HepG2 (cell line): ENCODE results near the gene NSUN5. TPM values are rescaled to one million over a fixed set of nuclear protein-coding genes. Genes with fewer than 3 reads are reported as not detected.

Experiments used
- ATAC-seq: fragments of 200-7000 bp; cut with Tn5 transposase; 3 replicates; pipeline ENCODE4 v1.9.1; 2020; ENCODE audit warnings: mild to moderate bottlenecking, moderate library complexity
- BruUV-seq: library from RNA; stranded (reverse); fragments of 400-500 nt; replicated peaks from 2 replicates; lab custom pipeline; 2021; lab: Mats Ljungman, UMichigan
- CTCF ChIA-PET: fragments of 300-600 bp; formaldehyde crosslinking; extraction: SDS; loops from one replicate; lab custom pipeline; 2021; ENCODE audit warnings: low total read pairs, inconsistent platforms, low intra/inter-chr PET ratio; lab: Yijun Ruan, JAX
- POLR2A ChIA-PET: fragments of 350-600 bp; sonication (Branson Sonifier 250); formaldehyde crosslinking; loops from one replicate; lab custom pipeline; 2020; ENCODE audit warnings: antibody characterized with exemption, inconsistent platforms; lab: Yijun Ruan, JAX
- DNase-seq: peaks from one replicate; pipeline ENCODE4 v3.0.0-alpha.2; 2015; ENCODE audit warnings: low spot score
- FAIRE-seq: peaks from 3 replicates; lab custom pipeline; 2011; peaks lifted over from hg19 to GRCh38; lab: Jason Lieb, UNC
- H2AFZ ChIP-seq: one replicate; pipeline ENCODE4 v1.6.1; 2011; ENCODE audit warnings: low read length, inconsistent platforms
- H3K27ac ChIP-seq: fragments of 300-600 bp; 3 replicates; pipeline ENCODE4 v1.8.0; 2011; ENCODE audit warnings: mixed run types, mild to moderate bottlenecking, mixed read lengths, low read length, inconsistent platforms; ENCODE audit not compliant: insufficient read depth; ENCODE audit errors: extremely low read length
- H3K27me3 ChIP-seq, 2 experiments: fragments of 200-600 bp in 1 of 2; 2 replicates in 1 of 2; 3 replicates in 1 of 2; pipeline versions ENCODE4 v1.6.0 to v1.8.0; 2011; ENCODE audit warnings: low read length in 2 of 2, mild to moderate bottlenecking in 2 of 2, moderate library complexity in 2 of 2, inconsistent platforms in 1 of 2; ENCODE audit not compliant: insufficient read depth in 2 of 2, control insufficient read depth in 1 of 2
- H3K36me3 ChIP-seq, 2 experiments: fragments of 200-600 bp in 1 of 2; replicated peaks in 1 of 2; 2 replicates in 1 of 2; 3 replicates in 1 of 2; pipeline versions ENCODE4 v1.5.1 to v1.8.0; 2011; ENCODE audit warnings: low read length in 2 of 2, inconsistent platforms in 1 of 2; ENCODE audit not compliant: insufficient read depth in 2 of 2, control insufficient read depth in 1 of 2
- H3K4me1 ChIP-seq: 2 replicates; pipeline ENCODE4 v1.5.1; 2012; ENCODE audit warnings: low read length, inconsistent platforms; ENCODE audit not compliant: insufficient read depth
- H3K4me2 ChIP-seq: 2 replicates; pipeline ENCODE4 v1.6.0; 2011; ENCODE audit warnings: low read depth, low read length, inconsistent platforms
- H3K4me3 ChIP-seq, 3 experiments: fragments of 200-600 bp in 1 of 3; sonication (generic), shearing (Covaris generic) in 1 of 3; replicated peaks in 1 of 3; 2 replicates each; pipeline ENCODE4 v1.5.1; 2011 to 2016; ENCODE audit warnings: low read length in 3 of 3, inconsistent platforms in 2 of 3, low read depth in 2 of 3, mild to moderate bottlenecking in 2 of 3, control low read depth in 1 of 3, mixed read lengths in 1 of 3; ENCODE audit not compliant: insufficient read depth in 1 of 3
- H3K79me2 ChIP-seq: one replicate; pipeline ENCODE4 v1.6.1; 2011; ENCODE audit warnings: low read length, inconsistent platforms; ENCODE audit not compliant: insufficient read depth
- H3K9ac ChIP-seq: 2 replicates; pipeline ENCODE4 v1.6.0; 2011; ENCODE audit warnings: mild to moderate bottlenecking, low read depth, low read length, inconsistent platforms; ENCODE audit not compliant: insufficient read depth
- H3K9me3 ChIP-seq: 2 replicates; pipeline ENCODE4 v1.5.1; 2012; ENCODE audit warnings: mild to moderate bottlenecking, low read length
- H4K20me1 ChIP-seq: 2 replicates; pipeline ENCODE4 v1.6.0; 2011; ENCODE audit warnings: inconsistent platforms, mild to moderate bottlenecking, low read length, moderate library complexity; ENCODE audit not compliant: insufficient read depth
- KMT2B ChIP-seq: IDR thresholded peaks from 2 replicates; pipeline ENCODE4 v1.6.1; 2016; ENCODE audit warnings: missing genetic modification reagents, missing compliant biosample characterization
- MAFF ChIP-seq: IDR thresholded peaks from 2 replicates; pipeline ENCODE4 v1.6.1; 2011; ENCODE audit warnings: low read depth, low read length, improper control_type of control experiment
- MAFK ChIP-seq, 2 experiments: IDR thresholded peaks in 1 of 2; conservative IDR thresholded peaks in 1 of 2; 2 replicates each; pipeline ENCODE4 v1.6.1; 2011; ENCODE audit warnings: improper control_type of control experiment in 2 of 2, low read length in 2 of 2
- NONO ChIP-seq, 2 experiments: fragments of 450-650 bp in 1 of 2; sonication (generic) in 1 of 2; formaldehyde crosslinking in 1 of 2; IDR thresholded peaks in 1 of 2; conservative IDR thresholded peaks in 1 of 2; 2 replicates each; pipeline versions ENCODE4 v1.6.1 to v1.8.0; 2017 to 2022; ENCODE audit warnings: mild to moderate bottlenecking in 1 of 2, missing genetic modification reagents in 1 of 2, moderate library complexity in 1 of 2
- SAP130 ChIP-seq: IDR thresholded peaks from 2 replicates; pipeline ENCODE4 v1.6.1; 2016; ENCODE audit warnings: low read depth
- SOX13 ChIP-seq, 3 experiments: fragments of 450-650 bp in 1 of 3; sonication (generic) in 1 of 3; formaldehyde crosslinking in 1 of 3; IDR thresholded peaks in 2 of 3; conservative IDR thresholded peaks in 1 of 3; 2 replicates each; pipeline versions ENCODE4 v1.5.0 to v1.6.1; 2016 to 2020; ENCODE audit warnings: antibody characterized with exemption in 1 of 3, mild to moderate bottlenecking in 1 of 3, missing compliant biosample characterization in 1 of 3, missing genetic modification reagents in 1 of 3, moderate library complexity in 1 of 3
- TBX2 ChIP-seq: sonication (generic); formaldehyde crosslinking; IDR thresholded peaks from 2 replicates; pipeline ENCODE4 v1.5.0; 2020; ENCODE audit warnings: missing genetic modification reagents, mild to moderate bottlenecking, borderline replicate concordance
- YEATS2 ChIP-seq: sonication (generic); formaldehyde crosslinking; IDR thresholded peaks from 2 replicates; pipeline ENCODE4 v1.4.0; 2020; ENCODE audit warnings: missing genetic modification reagents, borderline replicate concordance
- ZBTB20 ChIP-seq: sonication (generic); formaldehyde crosslinking; IDR thresholded peaks from 2 replicates; pipeline ENCODE4 v1.8.1; 2023; ENCODE audit warnings: missing genetic modification reagents, low read depth, mild to moderate bottlenecking, borderline replicate concordance
- ZNF768 ChIP-seq: sonication (generic); formaldehyde crosslinking; IDR thresholded peaks from 2 replicates; pipeline ENCODE4 v1.4.0; 2020; ENCODE audit warnings: missing genetic modification reagents
- ZNF788 ChIP-seq: sonication (generic); formaldehyde crosslinking; IDR thresholded peaks from 2 replicates; pipeline ENCODE4 v1.5.0; 2020; ENCODE audit warnings: mild to moderate bottlenecking, missing genetic modification reagents, borderline replicate concordance
- ZNF878 ChIP-seq: sonication (generic); formaldehyde crosslinking; IDR thresholded peaks from 2 replicates; pipeline ENCODE4 v1.8.1; 2023; ENCODE audit warnings: mild to moderate bottlenecking, missing genetic modification reagents, moderate library complexity
- WGBS: methylation state at CpG from one replicate; pipeline ENCODE4 v1.1.6; 2017; ENCODE audit warnings: low lambda C conversion rate; 5-methylcytosine and 5-hydroxymethylcytosine counted together
- in situ Hi-C: cut with HindIII; loops from 2 replicates; pipeline ENCODE4 v1.10.0; 2017; ENCODE audit warnings: low pct_unique_long_range_greater_than_20kb; ENCODE audit not compliant: extremely low pct_ligation_motif_present
- intact Hi-C: fragments of 100-400 bp; cut with micrococcal nuclease; formaldehyde crosslinking; loops from one replicate; pipeline ENCODE4 v1.10.0; 2022; ENCODE audit not compliant: unreplicated experiment
- polyA plus RNA-seq, 8 experiments: library from polyadenylated mRNA; depleted of rRNA in 3 of 8; stranded (reverse) in 7 of 8; unstranded in 1 of 8; fragments of >200 nt; fragmentation: Illumina TruSeq in 4 of 8; extraction: Trizol in 4 of 8; gene quantifications; 2 replicates each; pipeline versions ENCODE4 v1.2.1 to v1.2.3, GENCODE V29; 2011 to 2016; ENCODE audit warnings: low read depth in 4 of 8, missing spikeins in 1 of 8, mixed read lengths in 1 of 8; ENCODE audit not compliant: insufficient read depth in 1 of 8
- total RNA-seq, 5 experiments: library from RNA; depleted of rRNA; stranded (reverse); fragments of >200 nt; fragmentation: Illumina TruSeq; extraction: Trizol; gene quantifications; 2 replicates each; pipeline ENCODE4 v1.2.3, GENCODE V29; 2016; ENCODE audit warnings: low read depth in 1 of 5

Gene NSUN5
- total and polyA plus RNA-seq, 2 of the 13 experiments (the other 11 are each of a cell fraction or from before 2014, with no cell fraction given), result 19.9 to 35.8 TPM

DNA sequence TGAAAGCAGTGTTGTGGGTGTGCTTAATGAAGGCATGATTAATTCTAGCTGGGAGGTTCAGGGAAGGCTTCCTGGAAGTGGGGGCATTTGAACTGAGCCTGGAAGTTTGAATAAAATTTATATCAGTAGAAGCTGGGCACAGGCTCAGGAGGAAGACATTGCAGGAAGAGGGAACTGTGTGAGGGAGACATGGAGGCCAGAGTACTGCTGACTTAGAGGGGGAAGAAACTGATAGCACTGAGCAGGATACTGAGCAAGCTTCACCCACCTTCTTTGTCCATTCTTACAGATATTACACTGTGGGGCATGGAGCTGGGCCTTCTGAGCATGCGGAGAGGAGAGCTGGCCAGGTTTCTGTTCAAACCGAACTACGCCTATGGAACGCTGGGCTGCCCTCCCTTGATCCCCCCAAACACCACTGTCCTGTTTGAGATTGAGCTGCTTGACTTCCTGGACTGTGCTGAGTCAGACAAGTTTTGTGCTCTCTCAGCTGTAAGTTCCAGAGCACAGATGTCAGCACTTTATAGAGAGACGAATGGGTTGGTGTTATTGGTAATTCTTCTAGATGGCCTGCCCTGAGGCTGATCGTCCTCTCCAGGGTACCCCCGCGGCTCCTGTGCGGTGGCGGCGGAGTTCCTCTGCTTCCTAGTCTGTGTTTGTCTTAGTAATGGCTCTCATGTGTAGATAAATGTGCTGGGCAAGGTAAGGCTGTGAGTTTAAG lies 21.4 kb upstream of the NSUN5 start:
- ChIA-PET POLR2A (interaction anchor here (1.3 to 1.5 kb wide), 2 partner anchors 13 to 28 kb away, joined by 4 read pairs; no protein-coding TSS in a partner anchor), CTCF (no interaction called here)
- peaks cover 2 to 23% of the 10 kb centered on the region in 2 experiments; a peak in 2 of 5 replicates for H3K27me3 ChIP-seq
- 26% methylated on average over 9 of the region's 11 CpGs for WGBS
- in situ Hi-C loops, result no loop called here
- peak overlapping the region; percentile 17; the same call in 1 of the 2 replicates for H3K9ac ChIP-seq
- FAIRE-seq (no peak), ATAC-seq (peak; percentile 30), DNase-seq (no peak)
- BruUV-seq, result no TSS peak
- intact Hi-C loops, result no loop called here
- TF ChIP-seq ZNF878 (CRISPR knock-in tag) (no peak), YEATS2 (CRISPR knock-in tag) (no peak), ZNF768 (CRISPR knock-in tag) (peak; percentile 35; the same call in 1 of the 2 replicates), MAFK (conservative IDR thresholded peaks at IDR 0.05 in 1 of 2, IDR thresholded peaks at IDR 0.05 in 1 of 2; ENCODE audit: low read length in 2 of 2) (peak; percentile 85 to 86), SOX13 (IDR thresholded peaks at IDR 0.05) (no peak), SOX13 (CRISPR knock-in tag; conservative IDR thresholded peaks at IDR 0.05 in 1 of 2, IDR thresholded peaks at IDR 0.05 in 1 of 2) (no peak), ZNF788 (CRISPR knock-in tag) (0 out of 2 replicates have a peak, but pooled peaks have one; percentile 18), TBX2 (CRISPR knock-in tag) (peak; percentile 37; the same call in 1 of the 2 replicates), ZBTB20 (CRISPR knock-in tag) (no peak), MAFF (peak; percentile 86), NONO (IDR thresholded peaks at IDR 0.05) (no peak), NONO (CRISPR knock-in tag; conservative IDR thresholded peaks at IDR 0.05) (no peak), SAP130 (CRISPR knock-in tag) (peak; percentile 23; the same call in 1 of the 2 replicates), KMT2B (no peak)
- no peaks in the 10 kb centered on the region for H4K20me1 ChIP-seq
- peaks cover 53% of the 10 kb centered on the region for H3K4me1 ChIP-seq
- H3K4me2 ChIP-seq, result peak overlapping the region; percentile 68
- H3K27ac ChIP-seq, result no peak overlapping the region
- H3K4me3 ChIP-seq, result peak overlapping the region in 2 of 3 experiments; percentile 5 to 29; a peak in 3 of 6 replicates
- no peak overlapping the region for H2AFZ ChIP-seq
- no peaks in the 10 kb centered on the region for H3K79me2 ChIP-seq
- H3K36me3 ChIP-seq, result no peaks in the 10 kb centered on the region
- H3K9me3 ChIP-seq, result no peaks in the 10 kb centered on the region
